HG03565 (cell line): ENCODE results near the gene ARHGAP6.
"Not testable (repeated sequence)": the region's sequence is repeated elsewhere in the genome, so short reads cannot be mapped to it uniquely, and the experiment has no call there.

ENCODE experiments used
- ATAC-seq: cut with Tn5 transposase; IDR thresholded peaks from one replicate; pipeline ENCODE4 v1.9.1; 2021; ENCODE audit warnings: mild to moderate bottlenecking, moderate library complexity; ENCODE audit not compliant: unreplicated experiment

ARHGAP6 gene

GRCh38 chrX:11531226-11531625 is 134.5 kb downstream of the ARHGAP6 start:
- ATAC-seq: no peak

- no peak for ATAC-seq
Measured at GRCh38 chrX:11530621-11531020, 135.1 kb downstream of the ARHGAP6 start.

- ATAC-seq: no peak
Measured at GRCh38 chrX:11528623-11529022, 137.1 kb downstream of the ARHGAP6 start.

- no peak for ATAC-seq
Measured at GRCh38 chrX:11525685-11526084, 140.0 kb downstream of the ARHGAP6 start.

- not testable (repeated sequence) for ATAC-seq
Measured at GRCh38 chrX:11519234-11519633, 146.5 kb downstream of the ARHGAP6 start.

GRCh38 chrX:11509786-11510185 is 155.9 kb downstream of the ARHGAP6 start:
- ATAC-seq: no peak

- no peak for ATAC-seq
Measured at GRCh38 chrX:11504234-11504633, 161.5 kb downstream of the ARHGAP6 start.

- ATAC-seq: no peak
Measured at GRCh38 chrX:11499076-11500044, 166.4 kb downstream of the ARHGAP6 start.

- ATAC-seq: not testable (repeated sequence)
Measured at GRCh38 chrX:11491375-11491774, 174.3 kb downstream of the ARHGAP6 start.

GRCh38 chrX:11484290-11484689 is 181.4 kb downstream of the ARHGAP6 start:
- ATAC-seq: no peak

GRCh38 chrX:11481035-11481434 is 184.7 kb downstream of the ARHGAP6 start:
- ATAC-seq: no peak

- ATAC-seq: no peak
Measured at GRCh38 chrX:11480626-11481025, 185.1 kb downstream of the ARHGAP6 start.

- ATAC-seq: no peak
Measured at GRCh38 chrX:11478911-11479310, 186.8 kb downstream of the ARHGAP6 start.

- ATAC-seq: no peak
Measured at GRCh38 chrX:11478026-11478425, 187.7 kb downstream of the ARHGAP6 start.

GRCh38 chrX:11474576-11474975 is 191.1 kb downstream of the ARHGAP6 start:
- ATAC-seq: no peak

- no peak for ATAC-seq
Measured at GRCh38 chrX:11474021-11474420, 191.7 kb downstream of the ARHGAP6 start.

- no peak for ATAC-seq
Measured at GRCh38 chrX:11472879-11473278, 192.8 kb downstream of the ARHGAP6 start.

GRCh38 chrX:11472381-11472780 is 193.3 kb downstream of the ARHGAP6 start:
- no peak for ATAC-seq

- no peak for ATAC-seq
Measured at GRCh38 chrX:11470250-11470974, 195.3 kb downstream of the ARHGAP6 start.

- no peak for ATAC-seq
Measured at GRCh38 chrX:11465648-11466411, 199.9 kb downstream of the ARHGAP6 start.

- no peak for ATAC-seq
Measured at GRCh38 chrX:11464836-11465463, 200.8 kb downstream of the ARHGAP6 start.
